ENCODE measurements around the gene TMEM236.

- TF ChIP-seq EZH2phosphoT487 (IDR thresholded peaks at IDR 0.05; ENCODE audit: borderline replicate concordance) (no peak), CTCF (conservative IDR thresholded peaks at IDR 0.05; ENCODE audit: low read length) (no peak)
Observed at GRCh38 chr10:17730667-17731066, 21.3 kb upstream of the TMEM236 start.

Measured in Loucy (cell line).